Epithelial cell of proximal tubule (primary cell): Measurements from ENCODE around the gene RYK. TPM values are rescaled to one million over a fixed set of nuclear protein-coding genes. Genes with fewer than 3 reads are reported as not detected.
"Not testable (repeated sequence)": the region's sequence is repeated elsewhere in the genome, so short reads cannot be mapped to it uniquely, and the experiment has no call there.

Source experiments
- DNase-seq: peaks from one replicate; pipeline ENCODE4 v3.0.0-alpha.2; 2011; ENCODE audit warnings: low read depth
- H3K4me3 ChIP-seq: 2 replicates; pipeline ENCODE4 v1.5.1; 2011; ENCODE audit warnings: low read depth, mild to moderate bottlenecking, low read length
- CTCF ChIP-seq: conservative IDR thresholded peaks from 2 replicates; pipeline ENCODE4 v1.5.1; 2012; ENCODE audit warnings: low read depth, mild to moderate bottlenecking, low read length
- total RNA-seq: library from RNA; depleted of rRNA; stranded (reverse); fragments of >200 nt; gene quantifications from 2 replicates; pipeline ENCODE4 v1.2.3, GENCODE V29; 2015

The RYK gene
- total RNA-seq, 1 donor from 2014 or later = 33.5 TPM

- H3K4me3 ChIP-seq = no peak overlapping the region
- DNase-seq = no peak
- no peak for TF ChIP-seq CTCF
Observed at GRCh38 chr3:134235577-134236076, 15.0 kb downstream of the RYK start.

- TF ChIP-seq CTCF = no peak
- H3K4me3 ChIP-seq = no peak overlapping the region
- DNase-seq = no peak
Observed at GRCh38 chr3:134232951-134233350, 17.7 kb downstream of the RYK start.

DNA sequence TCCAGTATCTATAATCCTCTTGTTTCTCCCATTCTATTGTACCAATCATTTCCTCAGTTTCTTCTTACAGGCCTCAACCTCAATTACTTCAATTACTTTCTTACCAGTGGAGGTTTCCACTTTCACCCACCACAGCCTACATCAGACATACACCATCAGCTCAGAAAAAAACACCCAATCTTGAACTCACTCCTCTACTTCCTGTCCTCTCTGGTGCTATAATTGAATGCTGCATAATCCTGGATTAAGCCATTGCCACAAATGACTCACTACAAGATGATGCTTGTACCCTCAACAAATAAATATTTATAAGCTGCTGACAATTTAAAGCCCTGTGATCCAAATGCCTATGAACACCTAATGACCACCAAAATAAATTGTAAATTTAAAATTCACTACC is 18.5 kb downstream of the RYK start:
- TF ChIP-seq CTCF = no peak
- no peak overlapping the region for H3K4me3 ChIP-seq
- no peak for DNase-seq

DNA sequence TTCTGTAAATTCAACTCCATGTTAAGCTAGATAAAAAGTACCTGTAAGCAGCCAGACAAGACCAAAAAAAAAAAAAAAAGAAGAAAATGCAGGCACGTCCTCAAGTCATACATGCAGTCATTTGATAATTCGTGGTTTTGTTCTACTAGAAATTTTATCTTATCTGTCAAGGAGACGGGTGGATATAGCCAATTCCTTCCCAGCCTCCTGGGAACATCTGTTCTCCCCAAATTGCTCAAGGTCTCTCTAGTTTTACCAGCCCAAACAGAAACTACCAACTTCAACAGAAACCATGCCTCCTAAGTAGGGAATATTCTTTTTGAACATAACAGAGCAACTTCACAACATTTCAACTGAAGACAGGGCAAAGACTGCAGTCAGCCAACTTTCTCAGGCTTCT is 19.5 kb downstream of the RYK start:
- no peak overlapping the region for H3K4me3 ChIP-seq
- DNase-seq = no peak
- TF ChIP-seq CTCF = no peak

GRCh38 chr3:134229038-134229437 is 21.6 kb downstream of the RYK start:
- no peak overlapping the region for H3K4me3 ChIP-seq
- no peak for DNase-seq
- no peak for TF ChIP-seq CTCF

DNA sequence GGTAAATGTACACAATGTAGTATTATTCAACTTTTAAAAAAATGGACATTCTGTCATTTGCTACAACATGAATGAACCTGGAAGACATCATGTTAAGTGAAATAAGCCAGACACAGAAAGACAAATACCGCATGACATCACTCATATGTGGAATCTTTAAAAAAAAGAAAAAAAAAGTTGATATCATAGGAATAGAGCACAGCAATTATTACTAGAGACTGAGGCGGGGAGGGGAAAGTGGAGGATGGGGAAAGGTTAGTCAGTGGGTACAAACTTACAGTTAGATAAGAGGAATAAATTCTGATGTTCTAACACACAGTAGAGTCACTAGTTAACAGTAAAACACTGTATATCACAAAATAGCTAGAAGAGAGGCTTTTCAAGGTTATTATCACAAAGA is 22.2 kb downstream of the RYK start:
- TF ChIP-seq CTCF = no peak
- H3K4me3 ChIP-seq = no peak overlapping the region
- no peak for DNase-seq

DNA sequence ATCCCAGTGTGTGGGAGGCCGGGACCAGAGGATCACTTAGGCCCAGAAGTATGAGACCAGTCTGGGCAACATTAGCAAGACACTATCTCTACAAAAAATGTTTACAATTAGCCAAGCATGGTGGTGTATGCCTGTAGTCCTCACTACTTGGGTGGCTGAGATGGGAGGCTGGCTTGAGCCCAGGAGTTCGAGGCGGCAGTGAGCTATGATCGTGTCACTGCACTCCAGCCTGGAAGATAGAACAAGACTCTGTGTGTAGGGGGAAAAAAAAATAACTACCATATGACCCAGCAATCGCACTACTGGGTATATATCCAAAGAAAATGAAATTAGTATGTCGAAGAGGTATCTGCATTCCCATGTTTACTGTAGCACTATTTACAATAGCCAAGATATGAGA is 22.6 kb downstream of the RYK start:
- no peak for TF ChIP-seq CTCF
- no peak overlapping the region for H3K4me3 ChIP-seq
- DNase-seq = no peak

DNA sequence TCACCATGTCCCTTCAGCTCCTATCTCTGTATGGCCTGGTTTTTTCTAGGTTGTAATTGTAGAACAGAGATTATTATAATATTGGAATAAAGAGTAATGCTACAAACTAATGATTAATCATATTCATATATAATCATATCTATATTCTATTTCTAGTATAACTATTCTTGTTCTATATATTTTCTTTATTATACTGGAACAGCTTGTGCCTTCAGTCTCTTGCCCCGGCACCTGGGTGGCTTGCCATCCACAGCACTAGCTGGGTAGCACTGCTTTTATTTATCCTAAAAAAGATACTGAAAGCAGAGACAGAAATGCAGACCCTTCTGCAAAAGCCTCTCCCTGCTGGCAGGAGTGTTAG is 25.9 kb downstream of the RYK start:
- H3K4me3 ChIP-seq, DNase-seq: not testable (repeated sequence)
